DOHH2 (cell line): ENCODE measurements around the gene ISG15.

Experiments used
- CTCF ChIP-seq: fragments of 200-600 bp; sonication (generic); IDR thresholded peaks from one replicate; pipeline ENCODE4 v1.5.1; 2014; ENCODE audit warnings: antibody characterized with exemption, mild to moderate bottlenecking, low read depth, low read length; ENCODE audit not compliant: poor library complexity, severe bottlenecking
- EZH2phosphoT487 ChIP-seq: fragments of 200-600 bp; sonication (generic); IDR thresholded peaks from 2 replicates; pipeline ENCODE4 v1.6.1; 2017; ENCODE audit warnings: borderline replicate concordance, mild to moderate bottlenecking, antibody characterized with exemption, low read length, moderate library complexity, mixed read lengths

- TF ChIP-seq CTCF = no peak
- no peak for TF ChIP-seq EZH2phosphoT487
Observed at GRCh38 chr1:1054971-1055370, 41.7 kb downstream of the ISG15 start.
